ENCODE measurements around the gene KRT73.

Gene KRT73

GRCh38 chr12:52573306-52573705 is 45.1 kb downstream of the KRT73 start:
- peaks cover 27% of the 10 kb centered on the region for H3K27me3 Mint-ChIP-seq (ENCODE audit: low read depth)
- no peaks in the 10 kb centered on the region for H3K36me3 Mint-ChIP-seq (ENCODE audit: low read depth)
- H3K9me3 Mint-ChIP-seq: no peaks in the 10 kb centered on the region
- H3K4me1 Mint-ChIP-seq: no peaks in the 10 kb centered on the region
- no peak overlapping the region for H3K27ac Mint-ChIP-seq
- H3K4me3 Mint-ChIP-seq: no peak overlapping the region
- TF ChIP-seq CTCF (IDR thresholded peaks at IDR 0.05; ENCODE audit: unreplicated experiment in 3 of 3): no peak

GRCh38 chr12:52570511-52570910 is 47.8 kb downstream of the KRT73 start:
- Mint-ChIP-seq H3K4me1 (no peaks in the 10 kb centered on the region), H3K27ac (no peak overlapping the region), H3K36me3 (ENCODE audit: low read depth) (no peaks in the 10 kb centered on the region), H3K9me3 (no peaks in the 10 kb centered on the region), H3K4me3 (no peak overlapping the region), H3K27me3 (ENCODE audit: low read depth) (peaks cover 34% of the 10 kb centered on the region)
- no peak for TF ChIP-seq CTCF (IDR thresholded peaks at IDR 0.05; ENCODE audit: unreplicated experiment in 3 of 3)

GRCh38 chr12:52568111-52568510 is 50.2 kb downstream of the KRT73 start:
- H3K9me3 Mint-ChIP-seq: no peaks in the 10 kb centered on the region
- TF ChIP-seq CTCF (IDR thresholded peaks at IDR 0.05; ENCODE audit: unreplicated experiment in 3 of 3): no peak
- H3K36me3 Mint-ChIP-seq (ENCODE audit: low read depth): no peaks in the 10 kb centered on the region
- no peak overlapping the region for H3K4me3 Mint-ChIP-seq
- H3K27ac Mint-ChIP-seq: no peak overlapping the region
- H3K27me3 Mint-ChIP-seq (ENCODE audit: low read depth): peaks cover 32% of the 10 kb centered on the region
- no peaks in the 10 kb centered on the region for H3K4me1 Mint-ChIP-seq

- no peak overlapping the region for H3K27ac Mint-ChIP-seq
- H3K27me3 Mint-ChIP-seq (ENCODE audit: low read depth): peaks cover 25% of the 10 kb centered on the region
- TF ChIP-seq CTCF (IDR thresholded peaks at IDR 0.05; ENCODE audit: unreplicated experiment in 3 of 3): no peak
- H3K4me1 Mint-ChIP-seq: no peaks in the 10 kb centered on the region
- no peak overlapping the region for H3K4me3 Mint-ChIP-seq
- H3K9me3 Mint-ChIP-seq: no peaks in the 10 kb centered on the region
- H3K36me3 Mint-ChIP-seq (ENCODE audit: low read depth): no peaks in the 10 kb centered on the region
Observed at GRCh38 chr12:52566847-52567291, 51.5 kb downstream of the KRT73 start.

GRCh38 chr12:52564582-52564981 is 53.8 kb downstream of the KRT73 start:
- Mint-ChIP-seq H3K36me3 (ENCODE audit: low read depth) (no peaks in the 10 kb centered on the region), H3K4me3 (no peak overlapping the region), H3K27ac (no peak overlapping the region), H3K27me3 (ENCODE audit: low read depth) (peaks cover 34% of the 10 kb centered on the region), H3K9me3 (no peaks in the 10 kb centered on the region), H3K4me1 (no peaks in the 10 kb centered on the region)
- no peak for TF ChIP-seq CTCF (IDR thresholded peaks at IDR 0.05; ENCODE audit: unreplicated experiment in 3 of 3)

- Mint-ChIP-seq H3K27ac (no peak overlapping the region), H3K36me3 (ENCODE audit: low read depth) (no peaks in the 10 kb centered on the region), H3K27me3 (ENCODE audit: low read depth) (peaks cover 32% of the 10 kb centered on the region), H3K9me3 (no peaks in the 10 kb centered on the region), H3K4me3 (no peak overlapping the region), H3K4me1 (no peaks in the 10 kb centered on the region)
- TF ChIP-seq CTCF (IDR thresholded peaks at IDR 0.05; ENCODE audit: unreplicated experiment in 3 of 3): no peak
Observed at GRCh38 chr12:52561880-52562449, 56.4 kb downstream of the KRT73 start.

Data from nephron (organoid).